Iris pigment epithelial cell (primary cell): ENCODE data around the gene GPSM1.
"Not testable (repeated sequence)": the region's sequence is repeated elsewhere in the genome, so short reads cannot be mapped to it uniquely, and the experiment has no call there.

Experiments used
- DNase-seq: peaks from one replicate; pipeline ENCODE4 v3.0.0-alpha.2; 2011; ENCODE audit warnings: low read depth

GPSM1 gene

DNA sequence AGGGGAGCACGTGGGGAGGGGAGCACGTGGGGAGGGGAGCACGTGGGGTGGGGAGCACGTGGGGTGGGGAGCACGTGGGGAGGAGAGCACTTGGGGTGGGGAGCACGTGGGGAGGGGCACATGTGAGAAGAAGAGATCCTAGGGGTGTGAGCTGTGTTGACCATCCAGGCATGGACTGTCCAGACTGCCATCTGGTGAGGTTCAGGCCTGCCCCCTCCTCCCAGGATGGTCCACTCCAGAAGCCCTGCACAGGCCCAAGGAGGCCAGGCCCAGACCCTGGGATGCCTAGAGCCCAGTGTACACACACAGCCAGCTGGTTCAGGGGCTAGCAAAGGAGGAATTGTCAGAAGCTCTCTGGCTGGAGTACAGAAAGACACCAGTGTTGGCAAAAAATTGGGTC, 70.3 kb downstream of the GPSM1 start:
- DNase-seq, result no peak

DNA sequence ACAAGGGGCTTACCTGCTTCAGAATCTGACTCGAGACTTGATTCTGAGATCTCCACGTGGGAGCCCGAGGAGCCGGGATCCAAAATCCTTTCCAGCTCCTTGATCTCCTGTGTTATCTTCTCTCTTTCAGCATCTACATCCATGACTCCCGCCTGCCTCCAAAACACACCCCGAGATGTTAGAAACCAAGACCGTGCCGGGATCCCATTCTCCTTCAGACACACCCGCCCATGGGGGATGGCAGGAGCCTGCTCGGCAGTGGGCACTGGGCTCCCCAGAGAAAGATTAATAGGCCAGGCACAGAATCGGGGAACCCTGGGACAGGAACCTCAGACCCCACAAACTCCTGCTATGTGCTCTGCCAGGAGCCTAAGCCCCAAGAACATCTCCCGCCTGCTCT, 70.9 kb downstream of the GPSM1 start:
- no peak for DNase-seq

DNA sequence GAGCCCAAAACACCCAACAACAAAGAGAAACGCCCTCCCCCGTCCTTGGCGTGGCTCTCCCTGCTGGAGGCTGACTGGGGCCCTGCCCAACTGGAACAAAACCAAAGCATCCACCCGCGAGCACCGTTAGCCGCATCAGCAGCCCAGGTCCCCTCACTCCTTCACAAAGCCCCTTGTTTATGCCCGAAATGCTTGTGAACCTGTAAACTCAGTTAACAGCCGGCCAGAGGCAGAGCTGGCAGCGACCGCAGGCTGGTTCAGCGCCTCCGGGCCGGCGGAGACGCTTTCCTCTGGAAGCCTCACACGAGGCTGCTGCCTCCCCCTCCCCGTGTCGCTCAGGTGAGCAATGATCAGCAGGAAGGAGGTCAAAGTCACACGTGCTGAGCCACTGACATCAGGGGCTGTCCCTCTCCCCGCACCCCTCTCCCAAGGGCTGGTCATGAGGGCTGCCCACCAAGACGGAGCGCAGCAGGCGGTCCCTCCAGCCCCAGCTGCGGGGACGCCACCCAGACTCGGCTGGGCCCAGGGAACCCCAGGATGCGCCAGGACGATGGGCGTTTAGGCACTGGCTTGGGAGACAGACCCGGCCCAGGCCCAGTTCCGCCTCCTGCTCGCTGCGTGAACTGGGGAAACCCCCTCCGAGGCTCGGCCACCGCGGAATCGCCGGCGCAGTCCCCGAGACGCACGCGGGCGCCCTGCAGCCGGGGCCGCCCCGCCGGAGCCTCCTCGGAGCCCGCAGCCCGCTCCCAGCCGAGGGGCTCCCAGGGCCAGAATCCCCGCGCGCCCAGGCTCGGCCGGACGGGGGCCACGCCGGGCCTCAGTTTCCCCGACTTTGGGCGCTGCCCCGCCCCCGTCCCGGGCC, 72.1 kb downstream of the GPSM1 start:
- peak; percentile 34 for DNase-seq

DNA sequence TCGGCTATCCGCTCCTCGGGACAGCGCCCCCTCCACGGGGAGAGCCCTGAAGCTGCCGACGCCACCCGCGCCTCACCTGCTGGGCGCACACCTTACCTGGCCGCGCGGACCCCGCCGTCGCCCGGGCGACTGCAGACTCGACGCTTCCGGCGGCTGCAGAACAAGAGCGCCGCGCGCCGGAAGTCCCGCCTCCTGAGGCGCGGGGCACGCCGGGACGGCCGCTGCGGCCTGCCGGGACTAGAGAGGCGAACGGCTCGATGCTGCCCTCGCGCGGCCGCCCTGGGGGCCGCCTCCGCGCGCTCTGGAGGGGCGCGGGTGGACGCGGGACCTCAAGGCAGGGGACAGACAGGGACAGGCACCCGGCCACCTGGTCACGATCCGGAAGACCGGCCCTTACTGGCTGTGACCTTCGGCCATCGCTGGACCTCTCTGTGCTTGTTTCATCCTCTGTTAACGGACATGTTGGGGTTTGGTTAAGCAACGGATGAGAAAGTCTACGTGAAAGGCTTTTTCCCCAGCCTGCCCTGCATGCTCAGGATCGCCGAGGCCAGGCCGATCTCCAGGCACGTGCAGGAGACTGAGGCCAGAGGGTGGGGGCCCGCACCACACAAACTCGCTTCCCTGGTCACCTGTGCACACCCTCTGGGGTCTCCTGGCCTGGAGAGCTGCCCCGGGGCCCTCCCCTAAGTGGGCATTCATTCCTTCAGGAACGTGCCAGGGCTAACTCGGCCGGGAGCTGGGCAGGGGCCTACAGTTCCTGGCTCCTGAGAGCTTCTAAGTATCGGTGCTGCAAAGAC, 72.9 kb downstream of the GPSM1 start, which contains the start of gene SNAPC4:
TSS of gene SNAPC4 (minus strand) at position 133 of the 797 bp plus-strand sequence. CDS start 1,742 bp downstream, outside the sequence.
- peak; percentile 82 for DNase-seq

DNA sequence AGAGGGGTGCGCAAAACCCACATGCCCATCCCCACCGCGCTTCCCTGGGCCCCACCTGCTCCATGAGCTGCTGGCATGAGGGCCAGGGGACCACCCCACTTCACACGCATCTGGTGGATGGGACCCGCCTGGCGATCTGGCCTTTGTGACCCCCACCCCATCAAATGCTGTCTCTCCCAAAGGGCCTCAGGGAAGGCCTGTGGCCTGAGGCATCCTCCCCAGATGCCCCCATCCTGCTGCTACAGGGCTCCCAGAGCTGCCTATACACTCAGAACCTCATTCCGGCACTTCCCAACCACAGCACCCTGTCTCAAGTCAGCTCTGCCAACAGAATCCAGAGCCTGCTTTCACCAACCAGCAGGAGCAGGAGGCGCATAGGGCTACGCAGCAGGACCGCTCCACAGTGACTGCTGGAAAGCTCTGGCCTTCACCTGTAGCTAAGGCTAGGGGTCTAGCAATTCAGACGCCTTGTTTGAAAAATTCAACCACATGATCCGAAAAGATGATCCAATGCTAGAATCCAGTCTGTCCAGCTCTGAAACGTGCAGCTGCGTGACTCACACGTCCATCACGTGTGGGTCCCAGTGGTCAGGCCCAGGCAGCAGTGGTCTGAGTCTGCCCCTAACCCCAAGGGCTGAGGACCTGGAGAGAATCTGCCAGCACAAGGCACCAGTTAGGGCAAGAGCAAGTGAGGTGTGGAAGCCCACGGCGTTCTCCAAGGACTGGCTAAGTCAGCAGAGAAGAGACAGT, 74.0 kb downstream of the GPSM1 start:
- DNase-seq, result no peak

DNA sequence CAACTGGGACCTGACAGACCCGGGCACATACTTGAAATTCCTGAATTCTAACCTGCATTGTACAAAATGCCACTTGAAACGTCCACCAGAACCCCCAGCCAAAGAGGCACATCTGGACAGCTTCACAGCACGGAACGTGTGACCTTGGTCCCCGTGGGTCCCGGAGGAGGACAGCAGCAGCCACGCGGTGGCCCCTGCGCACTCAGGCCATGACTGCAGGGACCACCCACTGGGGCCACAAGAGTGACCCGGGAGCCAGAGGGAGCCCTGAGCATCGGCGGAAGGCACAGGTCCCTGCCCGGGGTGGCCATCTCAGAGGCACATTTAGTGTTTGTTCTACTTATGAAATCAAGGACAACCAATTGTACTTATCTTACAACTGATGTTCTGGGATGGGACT, 74.7 kb downstream of the GPSM1 start:
- no peak for DNase-seq

DNA sequence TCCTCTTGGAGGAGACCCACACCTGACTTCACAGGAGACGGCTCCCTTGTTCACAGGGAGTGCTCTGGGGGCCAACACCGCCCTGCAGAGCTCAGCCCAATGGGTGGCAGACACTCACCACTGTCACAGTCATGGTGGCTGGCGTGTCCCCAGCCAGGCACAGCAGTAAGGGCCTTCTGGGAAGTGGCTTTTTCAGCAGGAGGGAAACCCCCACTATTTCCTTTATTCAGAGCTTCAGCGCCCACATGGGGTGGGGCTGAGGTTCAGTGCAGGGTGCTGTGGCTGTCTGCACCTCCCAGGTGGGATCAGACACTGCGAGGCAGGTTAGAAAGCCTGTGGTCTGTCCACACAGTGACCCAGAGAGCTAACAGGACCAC, 76.2 kb downstream of the GPSM1 start:
- no peak for DNase-seq

DNA sequence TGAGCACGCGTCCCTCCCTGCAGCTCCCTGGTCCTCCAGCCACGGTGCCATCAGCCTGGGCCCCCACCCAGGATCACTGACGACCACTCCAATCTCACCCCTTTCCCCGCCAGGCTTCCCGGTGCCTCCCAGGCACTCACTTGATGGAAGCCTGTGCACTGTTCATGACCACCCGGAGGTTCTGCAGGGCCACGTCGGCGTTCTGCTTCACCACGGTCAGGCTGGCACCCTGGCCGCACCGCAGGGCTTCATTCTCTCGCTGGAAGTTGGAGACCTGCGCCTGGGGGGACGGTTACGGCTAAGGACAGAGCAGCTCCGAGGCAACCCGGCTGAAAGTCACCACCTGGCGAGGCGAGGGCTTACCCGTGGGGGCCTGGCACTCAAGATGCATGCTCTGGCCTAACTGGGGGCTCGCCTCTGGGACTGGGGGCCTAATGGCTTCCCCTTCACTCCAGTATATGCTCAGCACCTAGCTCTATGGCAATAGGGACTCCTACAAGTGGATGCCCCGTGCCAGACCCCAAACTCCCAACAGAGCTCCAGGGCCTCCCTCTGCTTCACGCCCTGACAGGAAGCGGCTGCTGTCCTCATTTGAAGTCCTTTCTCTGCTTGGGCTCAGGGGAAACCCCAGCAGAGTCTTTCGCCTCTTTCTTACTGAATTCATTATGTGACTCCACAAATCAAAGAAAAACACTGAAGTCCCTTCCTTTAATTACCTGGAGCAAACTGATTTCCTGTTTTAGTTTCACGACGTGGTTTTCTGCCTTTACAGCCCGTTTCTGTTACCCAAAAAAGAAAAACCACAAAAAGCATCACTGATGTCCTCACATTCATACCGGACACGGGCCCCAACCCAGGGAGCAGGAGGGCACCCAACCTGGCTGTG, 76.8 kb downstream of the GPSM1 start:
- DNase-seq, result no peak

DNA sequence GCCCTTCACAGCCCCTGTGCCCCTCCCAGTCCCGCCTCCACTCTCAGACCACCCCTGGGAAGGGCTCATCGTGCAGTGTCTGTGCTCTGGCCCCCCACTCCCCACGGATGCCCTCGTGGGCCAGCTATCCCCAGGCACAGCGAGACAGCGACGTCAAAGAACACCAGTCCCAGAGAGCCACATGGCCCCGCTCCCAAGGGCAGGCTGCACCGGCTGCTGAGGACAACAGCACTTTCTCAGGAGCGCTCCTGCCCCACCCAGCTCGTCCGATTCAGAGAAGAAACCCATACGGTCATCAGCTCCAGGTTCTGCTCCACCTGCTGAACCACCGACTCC, 77.4 kb downstream of the GPSM1 start:
- no peak for DNase-seq

DNA sequence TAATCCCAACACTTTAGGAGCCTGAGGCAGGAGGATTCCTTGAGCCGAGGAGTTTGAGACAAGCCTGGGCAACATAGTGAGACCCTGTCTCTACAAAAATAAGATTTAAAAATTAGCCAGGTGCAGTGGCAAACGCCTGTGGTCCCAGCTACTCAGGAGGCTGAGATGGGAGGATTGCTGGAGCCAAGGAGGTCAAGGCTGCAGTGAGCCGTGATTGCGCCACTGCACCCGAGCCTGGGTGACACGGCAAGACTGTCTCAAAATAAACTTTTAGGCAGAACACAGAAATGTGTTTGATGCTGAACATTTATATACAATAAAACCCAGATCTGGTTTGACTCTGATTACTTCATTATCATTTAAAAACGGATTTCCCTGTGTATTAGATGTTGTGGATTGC, 78.1 kb downstream of the GPSM1 start:
- DNase-seq, result no peak

DNA sequence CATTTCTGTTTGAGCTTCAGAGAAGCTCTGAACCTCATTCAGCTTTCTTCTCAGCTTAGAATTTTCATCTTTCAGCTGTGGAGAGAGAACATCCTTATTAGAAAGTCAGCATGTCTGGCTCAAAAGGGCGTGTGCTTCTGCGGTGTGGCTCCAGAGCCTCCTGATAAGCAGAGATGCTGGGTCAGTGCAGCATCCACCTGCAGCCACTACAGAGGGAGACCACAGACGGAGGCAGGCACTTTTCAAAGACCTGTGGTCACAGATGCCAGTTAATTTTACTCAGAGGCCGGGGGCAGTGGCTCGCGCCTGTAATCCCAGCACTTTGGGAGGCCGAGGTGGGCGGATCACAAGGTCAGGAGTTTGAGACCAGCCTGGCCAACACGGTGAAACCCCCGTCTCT, 78.6 kb downstream of the GPSM1 start:
- DNase-seq, result not testable (repeated sequence)

DNA sequence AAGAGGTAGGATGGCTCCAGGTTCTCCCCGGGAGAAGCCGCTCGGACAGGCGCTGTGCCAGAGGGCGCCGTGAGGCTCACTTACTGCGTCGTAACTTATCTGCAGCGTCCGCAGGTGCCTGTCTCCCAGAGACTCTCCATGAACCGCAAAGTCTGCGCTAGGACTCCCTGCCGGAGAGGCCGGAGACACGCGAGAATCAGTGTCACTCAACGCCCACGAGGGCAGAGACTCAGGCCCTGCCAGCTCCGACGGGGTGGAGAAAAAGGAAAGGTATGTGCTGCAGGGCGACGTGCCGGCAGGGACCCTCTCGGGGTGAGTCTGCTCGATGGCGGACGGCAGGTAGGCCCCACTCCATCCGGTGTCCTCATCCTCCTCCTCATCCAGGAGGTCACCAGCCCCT, 79.7 kb downstream of the GPSM1 start:
- not testable (repeated sequence) for DNase-seq

DNA sequence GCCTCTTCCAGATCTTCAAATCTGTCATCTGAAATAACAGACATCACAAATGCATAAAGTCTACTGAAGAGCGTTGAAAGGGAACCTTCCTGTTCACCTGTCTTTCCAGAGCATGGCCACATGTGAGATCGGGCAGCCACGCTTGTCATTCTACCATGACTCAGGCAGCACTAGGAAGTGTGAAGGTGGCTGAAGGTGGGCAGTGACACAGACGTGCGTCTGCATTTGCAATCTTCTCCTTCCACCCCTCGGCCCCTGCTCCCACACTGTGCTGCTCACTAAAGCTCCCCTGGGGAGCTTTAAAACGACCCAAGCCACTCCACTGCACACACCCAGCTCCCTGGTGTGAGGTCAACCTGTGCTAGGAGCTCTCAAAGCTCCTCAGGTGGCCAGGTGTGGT, 80.6 kb downstream of the GPSM1 start:
- no peak for DNase-seq
